SK-N-SH (cell line): ENCODE data around the gene FAM53A. TPM values are rescaled to one million over a fixed set of nuclear protein-coding genes. Genes with fewer than 3 reads are reported as not detected.

Source experiments
- CTCF ChIA-PET: fragments of 300-600, 350-600 bp; formaldehyde crosslinking; extraction: SDS; loops from one replicate; lab custom pipeline; 2021; lab: Yijun Ruan, JAX
- POLR2A ChIA-PET: fragments of 350-600 bp; sonication (Branson Sonifier 250); formaldehyde crosslinking; extraction: SDS; loops from one replicate; lab custom pipeline; 2020; ENCODE audit warnings: antibody characterized with exemption, inconsistent platforms; lab: Yijun Ruan, JAX
- DNase-seq: peaks from one replicate; pipeline ENCODE4 v3.0.0; 2012
- H2AFZ ChIP-seq: fragments of 200-600 bp; sonication (generic); 2 replicates; pipeline ENCODE4 v1.8.1; 2016; ENCODE audit warnings: antibody characterized with exemption, mild to moderate bottlenecking, low read depth
- H3F3A ChIP-seq: fragments of 200-600 bp; sonication (generic); replicated peaks from 2 replicates; pipeline ENCODE3; 2016; ENCODE audit warnings: antibody characterized with exemption, mild to moderate bottlenecking; ENCODE audit not compliant: insufficient read depth
- H3K27ac ChIP-seq, 2 experiments: fragments of 200-500 bp in 1 of 2; fragments of 200-600 bp in 1 of 2; sonication (Bioruptor generic) in 1 of 2; sonication (generic), shearing (Covaris generic) in 1 of 2; 2 replicates each; pipeline versions ENCODE4 v1.5.1 to v1.6.1; 2014 to 2016; ENCODE audit warnings: low read depth in 2 of 2, inconsistent platforms in 1 of 2, low read length in 1 of 2, mild to moderate bottlenecking in 1 of 2, mixed read lengths in 1 of 2
- H3K27me3 ChIP-seq: fragments of 200-600 bp; sonication (generic), shearing (Covaris generic); 2 replicates; pipeline ENCODE4 v1.6.1; 2016; ENCODE audit warnings: mixed run types; ENCODE audit not compliant: insufficient read depth
- H3K36me3 ChIP-seq, 2 experiments: fragments of 200-500 bp in 1 of 2; fragments of 200-600 bp in 1 of 2; sonication (Bioruptor generic) in 1 of 2; sonication (generic) in 1 of 2; replicated peaks in 1 of 2; 2 replicates each; pipeline versions ENCODE3 to v1.5.1; 2014 to 2016; ENCODE audit warnings: low read length in 1 of 2, mild to moderate bottlenecking in 1 of 2; ENCODE audit not compliant: insufficient read depth in 2 of 2, control insufficient read depth in 1 of 2
- H3K4me1 ChIP-seq, 2 experiments: fragments of 200-500 bp in 1 of 2; fragments of 200-600 bp in 1 of 2; sonication (Bioruptor generic) in 1 of 2; sonication (generic), shearing (Covaris generic) in 1 of 2; 2 replicates each; pipeline versions ENCODE4 v1.5.1 to v1.6.1; 2014 to 2016; ENCODE audit warnings: low read depth in 1 of 2, low read length in 1 of 2, mixed run types in 1 of 2; ENCODE audit not compliant: insufficient read depth in 2 of 2, control insufficient read depth in 1 of 2
- H3K4me2 ChIP-seq: fragments of 200-600 bp; sonication (generic), shearing (Covaris generic); 2 replicates; pipeline ENCODE4 v1.6.1; 2017; ENCODE audit warnings: mixed run types
- H3K4me3 ChIP-seq, 2 experiments: fragments of 200-500 bp in 1 of 2; fragments of 200-600 bp in 1 of 2; sonication (Bioruptor generic) in 1 of 2; sonication (generic), shearing (Covaris generic) in 1 of 2; 2 replicates each; pipeline versions ENCODE4 v1.5.1 to v1.8.1; 2014 to 2016; ENCODE audit warnings: low read depth in 2 of 2, inconsistent platforms in 1 of 2, low read length in 1 of 2, mild to moderate bottlenecking in 1 of 2, mixed read lengths in 1 of 2, moderate library complexity in 1 of 2
- H3K79me2 ChIP-seq: fragments of 200-600 bp; sonication (generic); 2 replicates; pipeline ENCODE4 v1.8.1; 2017; ENCODE audit warnings: mild to moderate bottlenecking; ENCODE audit not compliant: insufficient read depth
- H3K9ac ChIP-seq: fragments of 200-600 bp; sonication (generic); 2 replicates; pipeline ENCODE4 v1.6.1; 2017; ENCODE audit warnings: mixed run types
- H3K9me2 ChIP-seq: fragments of 200-600 bp; sonication (generic); 2 replicates; pipeline ENCODE4 v1.6.1; 2017; ENCODE audit warnings: mixed run types
- H3K9me3 ChIP-seq: fragments of 200-600 bp; sonication (generic); 2 replicates; pipeline ENCODE4 v1.6.1; 2017; ENCODE audit warnings: mixed run types, mild to moderate bottlenecking, moderate library complexity
- H4K20me1 ChIP-seq: fragments of 200-600 bp; sonication (generic); 2 replicates; pipeline ENCODE4 v1.6.1; 2017; ENCODE audit warnings: mild to moderate bottlenecking, mixed run types; ENCODE audit not compliant: insufficient read depth
- FOSL2 ChIP-seq: IDR thresholded peaks from 2 replicates; pipeline ENCODE4 v1.4.0; 2012; ENCODE audit warnings: low read depth, mild to moderate bottlenecking, moderate library complexity, borderline replicate concordance
- FOXJ3 ChIP-seq: sonication (generic); formaldehyde crosslinking; IDR thresholded peaks from 2 replicates; pipeline ENCODE4 v1.5.1; 2020; ENCODE audit warnings: mild to moderate bottlenecking, missing genetic modification reagents
- GATA2 ChIP-seq: sonication (generic); formaldehyde crosslinking; IDR thresholded peaks from 2 replicates; pipeline ENCODE4 v1.5.0; 2020; ENCODE audit warnings: mild to moderate bottlenecking, missing genetic modification reagents
- JUND ChIP-seq: IDR thresholded peaks from 2 replicates; pipeline ENCODE4 v1.4.0; 2012
- NFIC ChIP-seq: IDR thresholded peaks from 2 replicates; pipeline ENCODE4 v1.4.0; 2012; ENCODE audit warnings: borderline replicate concordance
- SIN3A ChIP-seq: IDR thresholded peaks from 2 replicates; pipeline ENCODE4 v1.6.1; 2012; ENCODE audit warnings: low read depth, mild to moderate bottlenecking, low read length, moderate library complexity, borderline replicate concordance
- SMC3 ChIP-seq: IDR thresholded peaks from 2 replicates; pipeline ENCODE4 v1.6.1; 2012; ENCODE audit warnings: low read depth, low read length, improper control_type of control experiment
- WGBS: methylation state at CpG from one replicate; pipeline ENCODE4 v1.1.6; 2017; ENCODE audit warnings: low lambda C conversion rate; 5-methylcytosine and 5-hydroxymethylcytosine counted together
- polyA plus RNA-seq, 3 experiments: library from polyadenylated mRNA; depleted of rRNA; stranded (reverse); fragments of >200 nt; gene quantifications; 2 replicates each; pipeline ENCODE4 v1.2.3, GENCODE V29; 2012
- TF ChIP-seq, protein P1 (sequence below): IDR thresholded peaks from 2 replicates; pipeline ENCODE4; 2012
- TF ChIP-seq, protein P2 (sequence below): fragments of 150-350 bp; IDR thresholded peaks from 2 replicates; pipeline ENCODE4 v1.6.1; 2016; ENCODE audit warnings: mild to moderate bottlenecking, low read depth, low read length

FAM53A gene
- polyA plus RNA-seq, 1 of the 3 experiments (the other 2 are of a cell fraction), result 7.6 TPM

DNA sequence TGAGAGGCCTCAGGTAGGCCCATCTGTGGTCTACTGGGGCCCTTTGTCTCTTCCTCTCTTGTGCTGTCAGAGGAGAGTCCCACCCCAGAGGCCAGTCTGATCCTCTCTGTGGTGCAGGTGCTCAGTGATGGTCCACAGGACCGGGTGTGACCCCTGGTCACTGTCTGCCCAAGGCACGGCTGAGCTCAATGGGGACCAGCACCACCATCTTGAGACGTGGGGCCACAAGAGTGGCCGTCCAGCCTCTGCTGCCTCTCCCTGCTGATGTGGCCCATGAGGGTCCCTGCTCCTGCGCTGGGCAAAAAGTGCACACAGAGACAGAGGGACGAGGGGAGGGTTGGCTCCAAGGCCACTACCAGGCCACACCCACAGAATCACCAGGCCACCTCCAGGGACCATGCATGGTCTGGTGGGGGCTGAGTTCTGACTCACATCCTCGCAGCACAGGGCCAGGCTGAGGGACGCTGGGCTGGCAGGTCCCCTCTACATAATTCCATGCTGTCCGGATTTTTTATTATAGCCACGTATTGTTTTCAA is 88.3 kb downstream of the FAM53A start:
- peaks cover 0 to 7% of the 10 kb centered on the region in 2 experiments; a peak in 1 of 4 replicates for H3K4me1 ChIP-seq
- H3K4me3 ChIP-seq, result no peak overlapping the region
- H3K27ac ChIP-seq, result no peak overlapping the region
- H3K4me2 ChIP-seq, result no peak overlapping the region
- no peaks in the 10 kb centered on the region for H3K36me3 ChIP-seq
- no peaks in the 10 kb centered on the region for H3F3A ChIP-seq
- POLR2A ChIA-PET, result no interaction called here
- 69% methylated on average over 6 of the region's 10 CpGs for WGBS
- no peaks in the 10 kb centered on the region for H3K9me2 ChIP-seq
- no peak overlapping the region for H2AFZ ChIP-seq
- CTCF ChIA-PET, result interaction anchor here (0.9 to 3.2 kb wide), 4 partner anchors 9 to 240 kb away, joined by 3 to 10 read pairs (median 4); no protein-coding TSS in a partner anchor
- H3K27me3 ChIP-seq, result peaks cover 38% of the 10 kb centered on the region
- H4K20me1 ChIP-seq, result 0 out of 2 replicates have a peak, but pooled peaks cover 5% of the 10 kb centered on the region
- H3K79me2 ChIP-seq, result no peaks in the 10 kb centered on the region
- no peak overlapping the region for H3K9ac ChIP-seq
- no peak for DNase-seq
- TF ChIP-seq GATA2 (CRISPR knock-in tag) (no peak), FOXJ3 (CRISPR knock-in tag) (no peak), SIN3A (no peak), JUND (no peak)
- TF ChIP-seq, protein P1, sequence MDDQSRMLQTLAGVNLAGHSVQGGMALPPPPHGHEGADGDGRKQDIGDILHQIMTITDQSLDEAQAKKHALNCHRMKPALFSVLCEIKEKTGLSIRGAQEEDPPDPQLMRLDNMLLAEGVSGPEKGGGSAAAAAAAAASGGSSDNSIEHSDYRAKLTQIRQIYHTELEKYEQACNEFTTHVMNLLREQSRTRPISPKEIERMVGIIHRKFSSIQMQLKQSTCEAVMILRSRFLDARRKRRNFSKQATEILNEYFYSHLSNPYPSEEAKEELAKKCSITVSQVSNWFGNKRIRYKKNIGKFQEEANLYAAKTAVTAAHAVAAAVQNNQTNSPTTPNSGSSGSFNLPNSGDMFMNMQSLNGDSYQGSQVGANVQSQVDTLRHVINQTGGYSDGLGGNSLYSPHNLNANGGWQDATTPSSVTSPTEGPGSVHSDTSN, result no peak
- no peaks in the 10 kb centered on the region for H3K9me3 ChIP-seq

DNA sequence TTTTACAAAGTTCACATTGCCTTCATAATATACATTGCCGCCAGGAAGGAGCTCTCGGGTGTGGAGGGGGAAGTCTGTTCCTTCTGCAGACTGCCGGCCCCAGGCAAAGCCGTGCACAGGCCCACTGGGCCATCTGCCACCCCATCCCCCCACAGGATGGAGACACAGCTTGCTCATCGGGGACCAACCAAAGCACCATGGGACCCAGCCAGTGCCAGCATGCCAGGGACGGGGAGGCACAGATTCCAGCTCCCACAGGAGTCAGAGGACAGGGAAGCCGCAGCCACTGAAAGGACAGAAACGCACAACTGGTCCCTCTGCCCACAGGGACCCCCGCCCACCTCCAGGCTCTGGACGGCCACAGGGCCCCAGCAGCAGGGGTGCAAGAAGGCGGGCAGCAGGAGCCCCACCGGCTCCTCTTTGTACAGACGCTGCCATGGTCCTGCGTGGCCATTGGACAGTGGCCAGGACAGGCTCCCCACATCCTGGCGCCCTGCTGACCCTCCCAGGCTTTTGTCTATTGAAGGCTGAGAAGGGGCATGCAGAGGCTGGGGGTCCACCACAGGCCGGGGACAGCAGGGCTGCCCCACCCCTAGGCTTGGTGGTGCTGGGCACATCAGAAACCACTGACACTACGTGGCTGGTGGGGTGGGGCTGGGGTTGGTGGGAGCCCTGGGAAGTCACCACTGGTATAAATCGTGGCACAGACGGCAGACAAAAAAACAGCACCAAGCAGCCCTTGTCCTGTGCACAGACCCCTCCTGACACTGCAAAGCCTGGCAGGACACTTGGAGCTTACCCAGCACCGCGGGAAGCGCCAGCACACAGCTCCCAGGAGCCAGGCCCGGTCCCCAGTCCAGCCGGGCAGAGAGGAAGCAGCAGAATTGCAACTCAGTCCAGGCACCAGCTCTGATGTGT is 89.0 kb downstream of the FAM53A start:
- Histone ChIP-seq H3K4me3 (no peak overlapping the region), H3K9me3 (peaks cover 4% of the 10 kb centered on the region; the same call in 1 of the 2 replicates), H2AFZ (no peak overlapping the region), H3K79me2 (no peaks in the 10 kb centered on the region), H3K27me3 (peaks cover 38% of the 10 kb centered on the region), H3F3A (no peaks in the 10 kb centered on the region), H3K36me3 (no peaks in the 10 kb centered on the region), H3K4me1 (peaks cover 0 to 7% of the 10 kb centered on the region in 2 experiments; a peak in 1 of 4 replicates), H3K4me2 (no peak overlapping the region), H4K20me1 (0 out of 2 replicates have a peak, but pooled peaks cover 5% of the 10 kb centered on the region), H3K27ac (no peak overlapping the region), H3K9me2 (no peaks in the 10 kb centered on the region), H3K9ac (no peak overlapping the region)
- ChIA-PET POLR2A (interaction anchor here (1.0 kb wide), 1 partner anchor 10 kb away, joined by 3 read pairs; no protein-coding TSS in a partner anchor), CTCF (interaction anchor here (0.9 to 3.2 kb wide), 6 partner anchors 10 to 240 kb away, joined by 3 to 10 read pairs (median 4); no protein-coding TSS in a partner anchor)
- no peak for DNase-seq
- TF ChIP-seq SMC3 (no peak), GATA2 (CRISPR knock-in tag) (no peak), FOSL2 (no peak), NFIC (no peak)
- TF ChIP-seq, protein P2, sequence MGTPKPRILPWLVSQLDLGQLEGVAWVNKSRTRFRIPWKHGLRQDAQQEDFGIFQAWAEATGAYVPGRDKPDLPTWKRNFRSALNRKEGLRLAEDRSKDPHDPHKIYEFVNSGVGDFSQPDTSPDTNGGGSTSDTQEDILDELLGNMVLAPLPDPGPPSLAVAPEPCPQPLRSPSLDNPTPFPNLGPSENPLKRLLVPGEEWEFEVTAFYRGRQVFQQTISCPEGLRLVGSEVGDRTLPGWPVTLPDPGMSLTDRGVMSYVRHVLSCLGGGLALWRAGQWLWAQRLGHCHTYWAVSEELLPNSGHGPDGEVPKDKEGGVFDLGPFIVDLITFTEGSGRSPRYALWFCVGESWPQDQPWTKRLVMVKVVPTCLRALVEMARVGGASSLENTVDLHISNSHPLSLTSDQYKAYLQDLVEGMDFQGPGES, result no peak
- TF ChIP-seq, protein P1, result no peak
- 57% methylated on average over 17 of the region's 24 CpGs for WGBS
